ENCODE results near the gene PPP2R2B. TPM values are rescaled to one million over a fixed set of nuclear protein-coding genes. Genes with fewer than 3 reads are reported as not detected.

PPP2R2B gene
- total and polyA plus RNA-seq, 3 donors from 2014 or later = 9.8 to 36.6 (median 32.0) TPM

- 68 to 72% methylated on average over 4 of the region's 4 CpGs for WGBS, 2 donors
- Histone ChIP-seq H3K9me3 (no peaks in the 10 kb centered on the region), H3K27ac (no peak overlapping the region), H3K4me1 (no peaks in the 10 kb centered on the region), H3K36me3 (ENCODE audit: low read depth, missing control alignments) (no peaks in the 10 kb centered on the region), H3K4me3 (no peak overlapping the region), H3K27me3 (no peaks in the 10 kb centered on the region)
- DNase-seq = no peak
- TF ChIP-seq POLR2A (IDR thresholded peaks at IDR 0.05) (no peak), CTCF (IDR thresholded peaks at IDR 0.05) (no peak)
- intact Hi-C loops (cut with DNase I; ENCODE audit: low total_unique reads) = no loop called here
Observed at GRCh38 chr5:146796144-146796543, 82.4 kb downstream of the PPP2R2B start.

DNA sequence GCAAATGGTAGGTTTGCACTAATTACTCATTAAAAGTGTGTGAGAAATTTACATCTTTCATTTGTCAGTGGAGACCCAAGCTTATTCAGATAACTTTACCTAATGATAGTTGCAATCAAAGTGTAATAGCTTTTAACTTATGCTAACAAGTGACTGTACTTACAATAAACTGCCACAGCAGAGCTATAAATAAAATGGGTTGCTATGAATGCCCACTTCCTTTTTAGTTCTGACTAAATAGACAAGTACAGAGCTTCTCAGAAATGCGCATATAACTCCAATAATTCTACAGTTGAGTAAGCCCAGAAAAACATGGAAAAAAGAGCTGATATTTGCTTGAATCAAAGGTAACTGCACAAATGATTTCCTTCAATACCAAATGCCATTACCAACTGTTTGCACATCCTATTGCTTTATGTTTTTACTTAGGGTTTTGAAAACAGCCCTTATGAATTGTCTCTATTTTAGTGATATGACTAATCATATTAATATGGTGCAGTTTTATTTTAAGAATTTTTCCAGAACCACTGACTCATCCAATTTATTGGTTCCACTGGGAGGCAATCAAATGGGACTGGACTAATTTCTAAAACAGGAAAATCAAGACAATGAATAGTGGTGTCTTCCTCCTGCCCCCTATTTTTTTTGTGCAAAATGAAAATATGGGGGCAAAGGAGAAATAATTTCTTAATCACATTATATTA is 84.1 kb downstream of the PPP2R2B start:
- no peaks in the 10 kb centered on the region for H3K9me3 ChIP-seq
- no peak for TF ChIP-seq CTCF (IDR thresholded peaks at IDR 0.05)
- no peak for TF ChIP-seq POLR2A (IDR thresholded peaks at IDR 0.05)
- intact Hi-C loops (cut with DNase I; ENCODE audit: low total_unique reads) = no loop called here
- no peaks in the 10 kb centered on the region for H3K36me3 ChIP-seq (ENCODE audit: low read depth, missing control alignments)
- no peak overlapping the region for H3K4me3 ChIP-seq
- no peak for DNase-seq
- no peaks in the 10 kb centered on the region for H3K4me1 ChIP-seq
- 75 to 83% methylated on average over 1 of the region's 1 CpG for WGBS, 2 donors
- no peak overlapping the region for H3K27ac ChIP-seq
- H3K27me3 ChIP-seq = no peaks in the 10 kb centered on the region

DNA sequence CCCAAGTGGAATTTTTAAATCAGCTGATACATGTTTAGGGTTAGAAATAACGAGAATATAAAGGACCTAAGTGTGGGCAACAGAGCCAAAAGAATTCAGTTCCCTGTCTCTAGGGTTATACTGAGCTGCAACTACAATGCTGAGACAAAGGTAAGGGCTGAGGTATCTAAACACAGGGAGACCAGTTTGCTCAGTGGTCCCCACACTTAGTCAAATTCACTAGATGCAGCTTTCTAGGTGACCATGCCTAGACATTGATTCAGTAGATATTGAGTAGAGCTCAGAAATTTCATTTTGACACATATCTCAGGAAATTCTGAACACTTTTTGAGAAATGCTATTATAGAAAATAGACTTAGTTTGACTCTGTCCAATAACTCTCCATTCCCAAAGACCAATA is 84.8 kb downstream of the PPP2R2B start:
- Histone ChIP-seq H3K27me3 (no peaks in the 10 kb centered on the region), H3K4me1 (no peaks in the 10 kb centered on the region), H3K36me3 (ENCODE audit: low read depth, missing control alignments) (no peaks in the 10 kb centered on the region), H3K9me3 (no peaks in the 10 kb centered on the region), H3K27ac (no peak overlapping the region), H3K4me3 (no peak overlapping the region)
- WGBS, 2 donors = 91 to 100% methylated on average over 1 of the region's 1 CpG
- no peak for TF ChIP-seq POLR2A (IDR thresholded peaks at IDR 0.05)
- no peak for TF ChIP-seq CTCF (IDR thresholded peaks at IDR 0.05)
- intact Hi-C loops (cut with DNase I; ENCODE audit: low total_unique reads) = no loop called here
- no peak for DNase-seq

- TF ChIP-seq POLR2A (IDR thresholded peaks at IDR 0.05) (no peak), CTCF (IDR thresholded peaks at IDR 0.05) (no peak)
- no peak for DNase-seq
Observed at GRCh38 chr5:146791471-146791870, 87.1 kb downstream of the PPP2R2B start.

More at GRCh38 chr5:146791471-146791870, 87.1 kb downstream of the PPP2R2B start:
- Histone ChIP-seq H3K27me3 (no peaks in the 10 kb centered on the region), H3K4me3 (no peak overlapping the region), H3K9me3 (no peaks in the 10 kb centered on the region), H3K36me3 (ENCODE audit: low read depth, missing control alignments) (no peaks in the 10 kb centered on the region), H3K27ac (no peak overlapping the region), H3K4me1 (no peaks in the 10 kb centered on the region)
- intact Hi-C loops (cut with DNase I; ENCODE audit: low total_unique reads) = no loop called here

Data from testis (tissue), 3 donors.